EL (cell line): Measurements from ENCODE around the gene CBR4.
"Not testable (repeated sequence)": the region's sequence is repeated elsewhere in the genome, so short reads cannot be mapped to it uniquely, and the experiment has no call there.

Experiments used
- DNase-seq: peaks from one replicate; pipeline ENCODE4 v3.0.0-alpha.2; 2016

The CBR4 gene

GRCh38 chr4:168992952-168993482, 17.0 kb downstream of the CBR4 start:
- DNase-seq: peak; percentile 21

DNA sequence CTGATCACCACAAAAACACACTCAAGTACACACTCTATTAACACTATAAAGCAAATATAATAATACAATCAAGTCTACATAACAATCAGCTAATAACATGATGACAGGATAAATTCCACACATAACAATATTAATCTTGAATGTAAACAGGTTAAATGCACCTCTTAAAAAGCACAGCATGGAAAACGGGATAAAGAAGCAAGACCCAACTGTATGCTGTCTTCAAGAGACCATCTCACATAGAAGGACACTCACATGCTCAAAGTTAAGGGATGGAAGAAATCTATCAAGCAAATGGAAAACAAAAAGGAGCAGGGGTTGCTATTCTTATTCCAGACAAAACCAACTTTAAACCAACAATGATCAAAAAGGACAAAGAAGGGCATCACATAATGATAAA, 28.1 kb downstream of the CBR4 start:
- DNase-seq: no peak

DNA sequence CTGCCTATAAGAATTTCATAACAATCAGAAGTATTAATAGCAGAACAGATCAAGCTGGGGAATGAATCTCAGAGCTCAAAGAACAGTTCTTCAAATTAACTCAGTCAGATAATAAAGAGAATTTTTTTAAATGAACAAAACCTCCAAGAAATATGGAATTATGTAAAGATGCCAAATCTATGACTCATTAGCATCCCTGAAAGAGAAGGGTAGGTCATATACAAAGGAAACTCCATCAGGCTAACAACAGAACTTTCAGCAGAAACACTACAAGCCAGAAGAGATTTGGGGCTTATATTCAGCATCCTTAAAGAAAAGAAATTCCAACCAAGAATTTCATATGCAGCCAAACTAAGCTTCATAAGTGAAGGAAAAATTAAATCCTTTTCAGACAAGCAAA, 28.6 kb downstream of the CBR4 start:
- DNase-seq: peak; percentile 55

DNA sequence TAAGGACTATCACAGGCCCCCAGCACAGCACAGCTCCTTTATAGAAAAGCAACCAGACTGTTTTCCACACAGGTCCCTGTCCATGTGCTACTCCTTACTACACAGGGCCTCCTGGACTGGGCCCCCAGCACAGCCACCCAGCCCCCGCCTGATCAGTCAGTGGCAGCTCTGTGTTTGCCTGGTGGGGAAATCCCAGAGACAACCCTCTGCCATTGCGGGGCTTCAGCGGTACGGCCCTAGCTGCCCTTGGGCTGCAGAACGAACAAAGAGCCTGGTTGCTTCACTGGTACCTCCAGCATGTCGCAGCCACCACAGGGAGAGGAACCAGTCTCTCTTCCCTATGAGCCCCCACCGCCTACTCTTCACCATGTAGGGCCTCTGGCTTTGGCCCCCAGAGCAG, 30.7 kb downstream of the CBR4 start:
- no peak for DNase-seq

DNA sequence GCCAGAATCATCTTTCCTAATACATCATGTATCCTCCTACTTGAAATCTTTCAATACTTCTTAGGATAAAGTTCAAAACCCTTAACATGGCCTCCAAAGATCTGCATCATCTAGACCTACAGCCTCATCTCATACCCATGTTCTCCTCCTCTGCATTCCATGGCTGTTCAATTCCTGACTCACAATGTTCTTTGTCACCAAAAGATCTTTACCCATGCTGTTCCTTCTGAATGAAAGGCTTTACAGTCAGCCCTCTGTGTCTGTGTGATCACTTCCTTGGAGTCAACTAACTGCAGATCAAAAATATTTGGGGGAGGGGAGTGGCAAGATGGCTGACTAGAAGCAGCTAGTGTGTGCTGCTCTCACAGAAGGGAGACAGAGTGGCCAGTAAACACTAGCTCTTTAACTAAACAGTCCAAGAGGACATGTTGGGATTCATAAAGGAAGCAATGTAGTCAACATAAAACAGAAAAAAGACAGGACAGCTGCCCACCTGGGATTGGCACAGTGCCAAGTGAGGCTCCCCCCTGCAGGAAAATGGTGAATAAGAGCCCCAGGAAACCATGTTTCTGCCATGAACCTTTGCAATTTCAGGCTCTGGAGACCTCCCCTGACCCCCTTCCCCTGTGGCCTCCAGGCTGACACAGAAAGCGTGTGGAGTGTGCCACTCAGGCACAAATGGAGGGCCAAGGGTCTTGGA, 31.9 kb downstream of the CBR4 start:
- DNase-seq: peak; percentile 81

- DNase-seq: no peak
These were observed 37.5 kb downstream of the CBR4 start for GRCh38 chr4:168972596-168972995.

GRCh38 chr4:168960716-168961115, 49.3 kb downstream of the CBR4 start:
- no peak for DNase-seq

- no peak for DNase-seq
These were observed 54.4 kb downstream of the CBR4 start for GRCh38 chr4:168955674-168956073.

DNA sequence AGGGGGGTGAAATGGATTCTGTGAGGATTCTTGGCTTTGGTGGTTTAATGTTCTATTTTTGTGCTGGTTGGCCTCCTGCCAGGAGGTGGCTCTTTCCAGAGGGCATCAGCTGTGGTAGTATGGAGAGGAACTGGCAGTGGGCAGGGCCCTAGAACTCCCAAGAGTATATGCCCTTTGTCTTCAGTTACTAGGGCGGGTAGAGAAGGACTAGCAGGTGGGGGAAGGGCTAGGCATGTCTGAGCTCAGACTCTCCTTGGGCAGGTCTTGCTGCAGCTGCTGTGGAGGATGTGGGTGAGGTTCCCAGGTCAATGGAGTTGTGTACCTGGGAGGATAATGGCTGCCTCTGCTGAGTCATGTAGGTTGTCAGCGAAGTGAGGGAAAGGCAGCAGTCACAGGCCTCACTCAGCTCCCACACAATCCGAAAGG, 57.2 kb downstream of the CBR4 start:
- not testable (repeated sequence) for DNase-seq

GRCh38 chr4:168945291-168945690, 64.8 kb downstream of the CBR4 start:
- DNase-seq: no peak

DNA sequence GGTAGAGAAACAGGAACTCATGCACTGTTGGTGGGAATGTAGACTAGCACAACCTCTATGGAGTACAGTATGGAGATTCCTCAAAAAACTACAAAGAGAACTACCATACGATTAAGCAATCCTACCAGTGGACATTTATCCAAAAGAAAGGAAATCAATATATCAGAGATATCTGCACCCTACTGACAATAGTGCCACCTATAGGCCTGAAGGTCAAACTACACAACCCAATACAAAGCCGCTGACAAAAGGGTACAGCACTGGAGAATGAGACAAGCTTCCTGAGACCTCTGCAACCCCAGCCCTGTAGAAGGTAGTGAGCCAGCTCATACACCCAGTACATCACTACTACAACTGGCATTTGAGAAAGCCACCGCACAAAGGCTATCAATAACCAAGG, 67.1 kb downstream of the CBR4 start:
- DNase-seq: peak; percentile 26
